GM12878 (cell line): ENCODE measurements around the gene DHDH. TPM values are rescaled to one million over a fixed set of nuclear protein-coding genes. Genes with fewer than 3 reads are reported as not detected.

Source experiments
- ASH2L ChIP-seq: fragments of 300-600, 200-600 bp; sonication (generic); IDR thresholded peaks from 2 replicates; pipeline ENCODE4 v1.6.1; 2017; ENCODE audit warnings: low read depth, mild to moderate bottlenecking, borderline replicate concordance
- BCL3 ChIP-seq: IDR thresholded peaks from 2 replicates; pipeline ENCODE4 v1.6.1; 2011; ENCODE audit warnings: borderline replicate concordance, low read depth, mild to moderate bottlenecking, moderate library complexity, low read length; ENCODE audit not compliant: insufficient read depth, poor library complexity, severe bottlenecking
- BRCA1 ChIP-seq: IDR thresholded peaks from 2 replicates; pipeline ENCODE4 v1.6.1; 2011; ENCODE audit warnings: low read depth, low read length, improper control_type of control experiment
- CHD1 ChIP-seq: IDR thresholded peaks from 2 replicates; pipeline ENCODE4 v1.6.1; 2012; ENCODE audit warnings: low read depth, low read length, improper control_type of control experiment
- CREM ChIP-seq: IDR thresholded peaks from 2 replicates; pipeline ENCODE4 v1.6.1; 2014; ENCODE audit warnings: antibody characterized with exemption, low read depth
- DPF2 ChIP-seq: fragments of 450-650 bp; IDR thresholded peaks from 2 replicates; pipeline ENCODE4 v1.6.1; 2017; ENCODE audit warnings: mild to moderate bottlenecking
- FOXM1 ChIP-seq: IDR thresholded peaks from 2 replicates; pipeline ENCODE4 v1.6.1; 2012; ENCODE audit warnings: low read depth, mild to moderate bottlenecking, inconsistent platforms, low read length, moderate library complexity
- NFXL1 ChIP-seq: fragments of 450-650 bp; IDR thresholded peaks from 2 replicates; pipeline ENCODE4 v1.6.1; 2017; ENCODE audit warnings: antibody characterized with exemption, mild to moderate bottlenecking, borderline replicate concordance
- NR2C2 ChIP-seq: IDR thresholded peaks from 2 replicates; pipeline ENCODE4 v1.6.1; 2011; ENCODE audit warnings: borderline replicate concordance, low read depth; ENCODE audit not compliant: control insufficient read depth, insufficient read length
- NR2F1 ChIP-seq: fragments of 450-650 bp; conservative IDR thresholded peaks from 2 replicates; pipeline ENCODE4 v1.6.1; 2017; ENCODE audit warnings: mild to moderate bottlenecking
- POLR2A ChIP-seq: IDR thresholded peaks from 2 replicates; pipeline ENCODE4 v1.6.1; 2011; ENCODE audit warnings: low read depth, mild to moderate bottlenecking, low read length
- RELB ChIP-seq: fragments of 450-650 bp; IDR thresholded peaks from 2 replicates; pipeline ENCODE4 v1.6.1; 2017; ENCODE audit warnings: low read depth, mild to moderate bottlenecking, moderate library complexity
- USF2 ChIP-seq: IDR thresholded peaks from 2 replicates; pipeline ENCODE4 v1.6.1; 2011; ENCODE audit warnings: low read depth, low read length, improper control_type of control experiment, borderline replicate concordance
- ZBTB4 ChIP-seq: fragments of 450-650 bp; formaldehyde crosslinking; IDR thresholded peaks from 2 replicates; pipeline ENCODE4 v1.4.0; 2022; ENCODE audit warnings: mild to moderate bottlenecking, moderate library complexity
- ZBTB40 ChIP-seq: fragments of 450-650 bp; IDR thresholded peaks from 2 replicates; pipeline ENCODE4 v1.6.1; 2016; ENCODE audit warnings: mild to moderate bottlenecking, moderate library complexity, borderline replicate concordance
- ZNF217 ChIP-seq: fragments of 450-650 bp; IDR thresholded peaks from 2 replicates; pipeline ENCODE4 v1.6.1; 2017; ENCODE audit warnings: antibody characterized with exemption, mild to moderate bottlenecking
- polyA plus RNA-seq, 11 experiments: library from polyadenylated mRNA; depleted of rRNA in 4 of 11; unstranded in 6 of 11; stranded (reverse) in 5 of 11; fragments of >200 nt; fragmentation: Nextera tagmentation in 4 of 11; fragmentation: Illumina TruSeq in 1 of 11; extraction: Ambion mirVana in 4 of 11; extraction: Trizol in 1 of 11; gene quantifications; 1 replicate in 1 of 11; 2 replicates in 10 of 11; pipeline versions ENCODE4 v1.2.1 to v1.2.3, GENCODE V29; 2011 to 2016; ENCODE audit warnings: inconsistent platforms in 2 of 11, missing spikeins in 2 of 11, low read depth in 1 of 11
- total RNA-seq, 4 experiments: library from RNA; depleted of rRNA in 3 of 4; stranded (reverse); fragments of >200 nt in 3 of 4; fragmentation: Illumina TruSeq in 1 of 4; extraction: Trizol in 1 of 4; gene quantifications; 2 replicates each; pipeline versions ENCODE4 v1.2.1 to v1.2.3, GENCODE V29; 2013 to 2021

Gene DHDH
- total and polyA plus RNA-seq, 10 of the 15 experiments (the other 5 are each of a cell fraction or from before 2014, with no cell fraction given), result 0.13 to 0.21 (median 0.15) TPM; not detected in 7

- TF ChIP-seq ZNF217 (no peak), NFXL1 (no peak), BCL3 (no peak), CREM (peak; percentile 58; the same call in 1 of the 2 replicates), DPF2 (peak; percentile 92), FOXM1 (no peak), RELB (0 out of 2 replicates have a peak, but pooled peaks have one; percentile 33), ASH2L (no peak), NR2C2 (no peak), ZBTB4 (CRISPR knock-in tag) (peak; percentile 98), POLR2A (peak; percentile 86), NR2F1 (peak; percentile 74; the same call in 1 of the 2 replicates), ZBTB40 (no peak), USF2 (peak; percentile 99), BRCA1 (no peak), CHD1 (0 out of 2 replicates have a peak, but pooled peaks have one; percentile 13)
Measured at GRCh38 chr19:48954595-48955307, 21.3 kb downstream of the DHDH start, which contains the start of gene BAX (continued).
